K562 (cell line): Measurements from ENCODE around the gene MBD5. TPM values are rescaled to one million over a fixed set of nuclear protein-coding genes. Genes with fewer than 3 reads are reported as not detected.
"Not testable (repeated sequence)": the region's sequence is repeated elsewhere in the genome, so short reads cannot be mapped to it uniquely, and the experiment has no call there.

Source experiments
- CTBP1 ChIP-seq: fragments of 450-650 bp; IDR thresholded peaks from 2 replicates; pipeline ENCODE4 v1.6.1; 2016; ENCODE audit warnings: borderline replicate concordance
- EP300 ChIP-seq: IDR thresholded peaks from 2 replicates; pipeline ENCODE4 v1.6.1; 2012; ENCODE audit warnings: low read length, improper control_type of control experiment
- EP400 ChIP-seq: fragments of 450-650 bp; IDR thresholded peaks from 2 replicates; pipeline ENCODE4 v1.6.1; 2017; ENCODE audit warnings: antibody characterized with exemption, mild to moderate bottlenecking, moderate library complexity
- FOXP1 ChIP-seq: sonication (generic); formaldehyde crosslinking; IDR thresholded peaks from 2 replicates; pipeline ENCODE4 v1.8.0; 2022; ENCODE audit warnings: mild to moderate bottlenecking, missing genetic modification reagents
- HMG20A ChIP-seq: fragments of 450-650 bp; formaldehyde crosslinking; conservative IDR thresholded peaks from 2 replicates; pipeline ENCODE4 v1.4.0; 2020; ENCODE audit warnings: mild to moderate bottlenecking, mixed read lengths
- KLF16 ChIP-seq: IDR thresholded peaks from 2 replicates; pipeline ENCODE4 v1.6.1; 2016; ENCODE audit warnings: antibody characterized with exemption
- MYNN ChIP-seq, 2 experiments: sonication (generic); formaldehyde crosslinking in 1 of 2; IDR thresholded peaks; 2 replicates each; pipeline versions ENCODE4 v1.5.0 to v1.6.1; 2016 to 2020; ENCODE audit warnings: antibody characterized with exemption in 1 of 2, missing genetic modification reagents in 1 of 2
- NCOA1 ChIP-seq: fragments of 450-650 bp; IDR thresholded peaks from 2 replicates; pipeline ENCODE4 v1.6.1; 2016; ENCODE audit warnings: low read depth
- NCOR1 ChIP-seq: fragments of 450-650 bp; IDR thresholded peaks from 2 replicates; pipeline ENCODE4 v1.6.1; 2016; ENCODE audit warnings: mild to moderate bottlenecking, moderate library complexity
- NFE2 ChIP-seq: IDR thresholded peaks from 2 replicates; pipeline ENCODE4 v1.6.1; 2014; ENCODE audit warnings: antibody characterized with exemption, low read depth
- PML ChIP-seq: IDR thresholded peaks from 2 replicates; pipeline ENCODE4 v1.6.1; 2012; ENCODE audit warnings: low read length, inconsistent platforms
- PRDM10 ChIP-seq: fragments of 450-650 bp; IDR thresholded peaks from 2 replicates; pipeline ENCODE4 v1.6.1; 2018; ENCODE audit not compliant: partially characterized antibody
- SMAD4 ChIP-seq: fragments of 250-450 bp; sonication (Bioruptor Pico); conservative IDR thresholded peaks from 2 replicates; pipeline ENCODE4 v1.8.0; 2021; ENCODE audit warnings: inconsistent platforms, mild to moderate bottlenecking, moderate library complexity
- STAT5A ChIP-seq: IDR thresholded peaks from 2 replicates; pipeline ENCODE4 v1.6.1; 2012; ENCODE audit warnings: low read length, inconsistent platforms, borderline replicate concordance
- TAL1 ChIP-seq: fragments of 450-650 bp; IDR thresholded peaks from 2 replicates; pipeline ENCODE4 v1.6.1; 2016; ENCODE audit warnings: mild to moderate bottlenecking
- TBL1XR1 ChIP-seq, 2 experiments: IDR thresholded peaks; 2 replicates each; pipeline ENCODE4 v1.6.1; 2012; ENCODE audit warnings: improper control_type of control experiment in 2 of 2, low read length in 2 of 2, mild to moderate bottlenecking in 1 of 2
- ZNF589 ChIP-seq: fragments of 200-800 bp; sonication (Bioruptor generic); IDR thresholded peaks from 2 replicates; pipeline ENCODE4 v1.6.1; 2016; ENCODE audit warnings: low read depth, missing genetic modification characterization, missing compliant biosample characterization
- polyA plus RNA-seq, 8 experiments: library from polyadenylated mRNA; depleted of rRNA in 4 of 8; stranded (reverse) in 5 of 8; unstranded in 3 of 8; fragments of >200 nt; fragmentation: Nextera tagmentation in 2 of 8; fragmentation: Illumina TruSeq in 1 of 8; extraction: Ambion mirVana in 2 of 8; extraction: Trizol in 1 of 8; gene quantifications; 2 replicates each; pipeline versions ENCODE4 v1.2.1 to v1.2.3, GENCODE V29; 2011 to 2014; ENCODE audit warnings: inconsistent platforms in 1 of 8, missing spikeins in 1 of 8
- total RNA-seq, 7 experiments: library from RNA; depleted of rRNA in 6 of 7; stranded (reverse); fragments of >200 nt in 6 of 7; fragmentation: Illumina TruSeq in 2 of 7; extraction: Trizol in 2 of 7; gene quantifications; 2 replicates each; pipeline versions ENCODE4 v1.2.1 to v1.2.3, GENCODE V29; 2011 to 2021; ENCODE audit warnings: low replicate concordance in 1 of 7
- TF ChIP-seq, protein P1 (sequence below), 2 experiments: fragments of 450-650 bp; formaldehyde crosslinking in 1 of 2; IDR thresholded peaks; 2 replicates each; pipeline versions ENCODE4 v1.4.0 to v1.6.1; 2014 to 2020; ENCODE audit warnings: mild to moderate bottlenecking in 2 of 2, borderline replicate concordance in 1 of 2, low read depth in 1 of 2

MBD5 gene
- total and polyA plus RNA-seq, 9 of the 15 experiments (the other 6 are each of a cell fraction or from before 2014, with no cell fraction given), result 3.4 to 14.5 (median 9.0) TPM

DNA sequence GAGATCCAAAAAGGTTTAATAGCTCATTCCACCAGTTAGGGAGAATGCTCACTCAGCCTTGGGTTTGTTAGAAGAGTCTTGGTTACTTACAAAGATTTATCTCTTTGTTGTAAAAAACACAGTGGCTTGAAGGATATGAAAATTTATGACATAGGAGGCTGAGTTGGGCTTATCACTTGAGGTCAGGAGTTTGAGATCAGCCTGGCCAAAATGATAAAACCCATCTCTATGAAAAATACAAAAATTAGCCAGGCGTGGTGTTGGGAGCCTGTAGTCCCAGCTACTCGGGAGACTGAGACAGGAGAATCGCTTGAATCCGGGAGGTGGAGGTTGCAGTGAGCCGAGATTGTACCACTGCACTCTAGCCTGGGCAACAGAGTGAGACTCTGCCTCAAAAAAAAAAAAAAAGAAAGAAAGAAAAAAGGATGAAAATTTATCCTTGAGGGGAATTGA lies 522.2 kb downstream of the MBD5 start (continued):
- TF ChIP-seq PRDM10, result peak; percentile 21
- TF ChIP-seq MYNN (IDR thresholded peaks at IDR 0.05), result peak; percentile 56; the same call in 1 of the 2 replicates
- TF ChIP-seq MYNN (CRISPR knock-in tag; IDR thresholded peaks at IDR 0.05), result not testable (repeated sequence)
- peak; percentile 55 for TF ChIP-seq CTBP1
- peak in 1 of 2 experiments; percentile 35; a peak in 1 of 4 replicates for TF ChIP-seq TBL1XR1 (IDR thresholded peaks at IDR 0.05; ENCODE audit: low read length in 2 of 2)
- TF ChIP-seq NFE2, result peak; percentile 28; the same call in 1 of the 2 replicates
- peak; percentile 95 for TF ChIP-seq NCOR1
- 0 out of 2 replicates have a peak, but pooled peaks have one; percentile 15 for TF ChIP-seq HMG20A
- TF ChIP-seq ZNF589, result peak; percentile 85
- TF ChIP-seq PML, result peak; percentile 95
- TF ChIP-seq EP300, result peak; percentile 91
- TF ChIP-seq EP400, result peak; percentile 21; the same call in 1 of the 2 replicates
- TF ChIP-seq STAT5A, result peak; percentile 86
- peak; percentile 55; the same call in 1 of the 2 replicates for TF ChIP-seq NCOA1
- TF ChIP-seq, protein P1, sequence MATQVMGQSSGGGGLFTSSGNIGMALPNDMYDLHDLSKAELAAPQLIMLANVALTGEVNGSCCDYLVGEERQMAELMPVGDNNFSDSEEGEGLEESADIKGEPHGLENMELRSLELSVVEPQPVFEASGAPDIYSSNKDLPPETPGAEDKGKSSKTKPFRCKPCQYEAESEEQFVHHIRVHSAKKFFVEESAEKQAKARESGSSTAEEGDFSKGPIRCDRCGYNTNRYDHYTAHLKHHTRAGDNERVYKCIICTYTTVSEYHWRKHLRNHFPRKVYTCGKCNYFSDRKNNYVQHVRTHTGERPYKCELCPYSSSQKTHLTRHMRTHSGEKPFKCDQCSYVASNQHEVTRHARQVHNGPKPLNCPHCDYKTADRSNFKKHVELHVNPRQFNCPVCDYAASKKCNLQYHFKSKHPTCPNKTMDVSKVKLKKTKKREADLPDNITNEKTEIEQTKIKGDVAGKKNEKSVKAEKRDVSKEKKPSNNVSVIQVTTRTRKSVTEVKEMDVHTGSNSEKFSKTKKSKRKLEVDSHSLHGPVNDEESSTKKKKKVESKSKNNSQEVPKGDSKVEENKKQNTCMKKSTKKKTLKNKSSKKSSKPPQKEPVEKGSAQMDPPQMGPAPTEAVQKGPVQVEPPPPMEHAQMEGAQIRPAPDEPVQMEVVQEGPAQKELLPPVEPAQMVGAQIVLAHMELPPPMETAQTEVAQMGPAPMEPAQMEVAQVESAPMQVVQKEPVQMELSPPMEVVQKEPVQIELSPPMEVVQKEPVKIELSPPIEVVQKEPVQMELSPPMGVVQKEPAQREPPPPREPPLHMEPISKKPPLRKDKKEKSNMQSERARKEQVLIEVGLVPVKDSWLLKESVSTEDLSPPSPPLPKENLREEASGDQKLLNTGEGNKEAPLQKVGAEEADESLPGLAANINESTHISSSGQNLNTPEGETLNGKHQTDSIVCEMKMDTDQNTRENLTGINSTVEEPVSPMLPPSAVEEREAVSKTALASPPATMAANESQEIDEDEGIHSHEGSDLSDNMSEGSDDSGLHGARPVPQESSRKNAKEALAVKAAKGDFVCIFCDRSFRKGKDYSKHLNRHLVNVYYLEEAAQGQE (IDR thresholded peaks at IDR 0.05; ENCODE audit: borderline replicate concordance), result peak; percentile 8; the same call in 1 of the 2 replicates
- TF ChIP-seq, protein P1 (CRISPR knock-in tag; IDR thresholded peaks at IDR 0.05; ENCODE audit: low read depth), result not testable (repeated sequence)
- peak; percentile 99 for TF ChIP-seq TAL1
- 0 out of 2 replicates have a peak, but pooled peaks have one; percentile 40 for TF ChIP-seq FOXP1 (CRISPR knock-in tag)
- peak; percentile 69 for TF ChIP-seq SMAD4 (CRISPR knock-in tag)
- TF ChIP-seq KLF16, result peak; percentile 92
